ENCODE results near the gene TMEM108. TPM values are rescaled to one million over a fixed set of nuclear protein-coding genes. Genes with fewer than 3 reads are reported as not detected.

TMEM108 gene
- total RNA-seq, 1 experiment from 2014 or later = not detected

DNA sequence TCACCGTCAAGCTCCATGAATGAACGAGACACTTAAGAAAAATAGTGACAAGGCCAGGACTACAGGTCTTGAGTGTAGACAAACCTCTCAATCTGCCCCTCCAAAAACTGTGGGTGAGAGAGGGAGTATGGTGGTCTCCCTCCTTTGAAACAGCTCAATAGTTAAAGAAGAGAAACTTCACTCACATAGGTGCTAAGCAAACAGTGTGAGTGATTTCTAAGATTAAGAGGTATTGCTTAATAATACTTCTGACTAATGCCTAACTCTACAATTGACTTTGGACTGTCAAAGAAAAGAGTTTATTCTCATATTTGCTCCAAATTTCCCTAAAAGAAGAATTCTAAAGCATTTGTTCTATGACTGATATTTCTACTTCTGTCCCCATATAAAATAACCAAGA is 17.0 kb upstream of the TMEM108 start:
- no peak for DNase-seq (ENCODE audit: unreplicated experiment)
- TF ChIP-seq, protein P1, sequence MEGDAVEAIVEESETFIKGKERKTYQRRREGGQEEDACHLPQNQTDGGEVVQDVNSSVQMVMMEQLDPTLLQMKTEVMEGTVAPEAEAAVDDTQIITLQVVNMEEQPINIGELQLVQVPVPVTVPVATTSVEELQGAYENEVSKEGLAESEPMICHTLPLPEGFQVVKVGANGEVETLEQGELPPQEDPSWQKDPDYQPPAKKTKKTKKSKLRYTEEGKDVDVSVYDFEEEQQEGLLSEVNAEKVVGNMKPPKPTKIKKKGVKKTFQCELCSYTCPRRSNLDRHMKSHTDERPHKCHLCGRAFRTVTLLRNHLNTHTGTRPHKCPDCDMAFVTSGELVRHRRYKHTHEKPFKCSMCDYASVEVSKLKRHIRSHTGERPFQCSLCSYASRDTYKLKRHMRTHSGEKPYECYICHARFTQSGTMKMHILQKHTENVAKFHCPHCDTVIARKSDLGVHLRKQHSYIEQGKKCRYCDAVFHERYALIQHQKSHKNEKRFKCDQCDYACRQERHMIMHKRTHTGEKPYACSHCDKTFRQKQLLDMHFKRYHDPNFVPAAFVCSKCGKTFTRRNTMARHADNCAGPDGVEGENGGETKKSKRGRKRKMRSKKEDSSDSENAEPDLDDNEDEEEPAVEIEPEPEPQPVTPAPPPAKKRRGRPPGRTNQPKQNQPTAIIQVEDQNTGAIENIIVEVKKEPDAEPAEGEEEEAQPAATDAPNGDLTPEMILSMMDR (IDR thresholded peaks at IDR 0.05; ENCODE audit: unreplicated experiment) = no peak
- Mint-ChIP-seq H3K4me1 (ENCODE audit: insufficient read depth, unreplicated experiment) (no peaks in the 10 kb centered on the region), H3K27ac (ENCODE audit: low read depth, unreplicated experiment) (no peak overlapping the region), H3K9me3 (ENCODE audit: unreplicated experiment) (no peaks in the 10 kb centered on the region), H3K4me3 (ENCODE audit: unreplicated experiment) (no peak overlapping the region), H3K27me3 (ENCODE audit: insufficient read depth, unreplicated experiment) (peaks cover 48% of the 10 kb centered on the region), H3K36me3 (ENCODE audit: insufficient read depth, unreplicated experiment) (no peaks in the 10 kb centered on the region)
- POLR2A ChIA-PET = interaction anchor here (0.6 kb wide), 2 partner anchors 266 to 288 kb away, joined by 3 read pairs; no protein-coding TSS in a partner anchor
- CTCF ChIA-PET = interaction anchor here (1.3 to 1.9 kb wide), 2 partner anchors 20 to 293 kb away, joined by 5 to 14 read pairs; no protein-coding TSS in a partner anchor
- intact Hi-C loops (cut with micrococcal nuclease) = no loop called here
- no TSS peak for BruUV-seq (replicated peaks)

DNA sequence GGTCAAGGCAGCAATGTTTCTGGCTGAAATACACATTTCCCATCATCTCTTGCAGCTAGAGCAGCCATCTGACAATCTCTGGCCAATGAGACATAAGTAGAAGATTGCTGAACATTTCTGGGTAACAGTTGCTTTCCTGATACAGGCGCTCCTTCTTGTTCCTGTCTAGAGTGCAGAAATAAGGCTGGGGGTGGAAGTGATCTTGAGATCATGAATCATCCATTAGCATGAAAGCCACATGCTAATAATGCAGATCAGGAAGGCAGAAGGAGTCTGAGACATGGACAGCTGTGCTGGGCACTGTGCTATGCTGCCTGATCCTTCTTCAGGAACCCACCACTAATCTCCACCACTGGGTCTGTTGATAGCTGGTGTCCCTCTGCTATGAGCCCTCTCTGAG is 14.8 kb upstream of the TMEM108 start:
- H3K27ac Mint-ChIP-seq (ENCODE audit: low read depth, unreplicated experiment) = no peak overlapping the region
- no peaks in the 10 kb centered on the region for H3K36me3 Mint-ChIP-seq (ENCODE audit: insufficient read depth, unreplicated experiment)
- H3K4me1 Mint-ChIP-seq (ENCODE audit: insufficient read depth, unreplicated experiment) = no peaks in the 10 kb centered on the region
- DNase-seq (ENCODE audit: unreplicated experiment) = no peak
- ChIA-PET CTCF (no interaction called here), POLR2A (no interaction called here)
- intact Hi-C loops (cut with micrococcal nuclease) = no loop called here
- peaks cover 40% of the 10 kb centered on the region for H3K27me3 Mint-ChIP-seq (ENCODE audit: insufficient read depth, unreplicated experiment)
- no peaks in the 10 kb centered on the region for H3K9me3 Mint-ChIP-seq (ENCODE audit: unreplicated experiment)
- no peak overlapping the region for H3K4me3 Mint-ChIP-seq (ENCODE audit: unreplicated experiment)
- TF ChIP-seq, protein P1 (IDR thresholded peaks at IDR 0.05; ENCODE audit: unreplicated experiment) = no peak
- BruUV-seq (replicated peaks) = no TSS peak

DNA sequence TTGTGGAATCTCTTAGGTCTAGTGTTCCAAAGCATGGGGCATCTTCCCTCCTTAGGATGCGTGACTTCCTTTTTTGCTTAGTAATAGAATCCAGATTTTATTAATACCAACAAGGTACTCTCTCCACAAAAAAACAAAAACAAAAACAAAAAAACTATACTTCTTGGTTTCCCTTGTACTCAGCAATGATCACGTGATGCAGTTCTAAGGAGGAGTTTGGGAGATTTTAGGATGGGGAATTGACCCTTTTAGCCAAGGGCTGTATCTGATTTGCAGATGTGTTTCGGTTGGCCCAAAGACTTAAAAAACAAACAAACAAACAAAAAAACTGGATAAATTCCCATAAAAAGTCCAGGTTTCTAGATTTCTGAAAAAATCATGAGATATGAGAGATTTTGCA is 12.6 kb upstream of the TMEM108 start:
- H3K4me1 Mint-ChIP-seq (ENCODE audit: insufficient read depth, unreplicated experiment) = no peaks in the 10 kb centered on the region
- peaks cover 42% of the 10 kb centered on the region for H3K27me3 Mint-ChIP-seq (ENCODE audit: insufficient read depth, unreplicated experiment)
- no peaks in the 10 kb centered on the region for H3K9me3 Mint-ChIP-seq (ENCODE audit: unreplicated experiment)
- TF ChIP-seq, protein P1 (IDR thresholded peaks at IDR 0.05; ENCODE audit: unreplicated experiment) = no peak
- no TSS peak for BruUV-seq (replicated peaks)
- ChIA-PET POLR2A (no interaction called here), CTCF (interaction anchor here (2.0 kb wide), 1 partner anchor 14 kb away, joined by 5 read pairs; no protein-coding TSS in a partner anchor)
- intact Hi-C loops (cut with micrococcal nuclease) = no loop called here
- DNase-seq (ENCODE audit: unreplicated experiment) = no peak
- no peaks in the 10 kb centered on the region for H3K36me3 Mint-ChIP-seq (ENCODE audit: insufficient read depth, unreplicated experiment)
- H3K4me3 Mint-ChIP-seq (ENCODE audit: unreplicated experiment) = no peak overlapping the region
- no peak overlapping the region for H3K27ac Mint-ChIP-seq (ENCODE audit: low read depth, unreplicated experiment)

DNA sequence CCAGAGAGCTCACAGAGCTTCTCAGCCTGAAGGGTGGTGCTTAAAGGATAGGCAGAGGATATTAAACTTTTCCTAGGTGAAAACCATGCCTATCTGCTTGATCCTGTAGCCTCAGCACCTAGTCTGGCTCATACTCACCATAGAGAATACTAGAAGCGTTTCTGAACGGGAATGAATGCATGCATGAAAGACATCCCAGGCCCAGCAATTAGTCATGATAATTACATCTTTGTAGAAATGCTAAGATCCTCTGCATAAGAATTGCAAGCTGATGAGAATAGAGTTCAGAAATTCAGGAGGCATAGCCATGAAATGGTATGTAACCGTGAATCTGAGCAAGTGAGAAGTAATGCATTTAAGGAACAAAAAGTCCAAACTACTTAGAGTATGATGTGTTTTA is 5.9 kb upstream of the TMEM108 start:
- Mint-ChIP-seq H3K9me3 (ENCODE audit: unreplicated experiment) (no peaks in the 10 kb centered on the region), H3K27me3 (ENCODE audit: insufficient read depth, unreplicated experiment) (peaks cover 59% of the 10 kb centered on the region), H3K4me1 (ENCODE audit: insufficient read depth, unreplicated experiment) (no peaks in the 10 kb centered on the region), H3K27ac (ENCODE audit: low read depth, unreplicated experiment) (no peak overlapping the region), H3K4me3 (ENCODE audit: unreplicated experiment) (no peak overlapping the region), H3K36me3 (ENCODE audit: insufficient read depth, unreplicated experiment) (no peaks in the 10 kb centered on the region)
- TF ChIP-seq, protein P1 (IDR thresholded peaks at IDR 0.05; ENCODE audit: unreplicated experiment) = no peak
- BruUV-seq (replicated peaks) = no TSS peak
- DNase-seq (ENCODE audit: unreplicated experiment) = no peak
- ChIA-PET POLR2A (no interaction called here), CTCF (interaction anchor here (0.6 to 2.5 kb wide), 6 partner anchors 9 to 555 kb away, joined by 3 to 27 read pairs (median 4); no protein-coding TSS in a partner anchor)
- intact Hi-C loops (cut with micrococcal nuclease) = no loop called here
